Activated T-helper 1 cell treated with anti-CD3 and anti-CD28 coated beads, Interleukin-2, amount 50 U/mL, for 16 hours (primary cell): ENCODE results near the gene HABP2.

Source experiments
- DNase-seq, 2 donors: peaks; one replicate each; pipeline ENCODE4 v3.0.0-alpha.2; 2020; ENCODE audit warnings: low read depth in 1 of 2, low spot score in 1 of 2

Gene HABP2

DNA sequence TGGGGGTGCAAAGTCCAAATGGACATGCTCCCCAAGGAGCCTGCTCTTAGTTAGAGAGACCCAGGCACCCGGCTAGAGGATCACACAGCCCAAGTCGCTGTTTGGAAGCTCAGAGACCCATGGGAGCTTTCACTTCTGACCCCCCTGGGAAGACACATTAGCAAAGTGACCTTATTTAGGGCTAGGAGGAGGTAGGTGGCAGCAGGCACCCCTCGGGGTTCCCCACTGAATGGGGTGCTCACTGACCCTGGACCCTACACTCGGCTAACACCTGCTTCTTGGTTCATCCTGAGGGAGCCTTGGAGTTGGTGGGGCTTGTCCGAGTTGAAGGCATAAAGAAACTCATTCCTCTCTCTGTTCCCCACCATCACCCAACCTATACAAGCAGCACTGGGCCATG is 27.1 kb upstream of the HABP2 start:
- no peak for DNase-seq

DNA sequence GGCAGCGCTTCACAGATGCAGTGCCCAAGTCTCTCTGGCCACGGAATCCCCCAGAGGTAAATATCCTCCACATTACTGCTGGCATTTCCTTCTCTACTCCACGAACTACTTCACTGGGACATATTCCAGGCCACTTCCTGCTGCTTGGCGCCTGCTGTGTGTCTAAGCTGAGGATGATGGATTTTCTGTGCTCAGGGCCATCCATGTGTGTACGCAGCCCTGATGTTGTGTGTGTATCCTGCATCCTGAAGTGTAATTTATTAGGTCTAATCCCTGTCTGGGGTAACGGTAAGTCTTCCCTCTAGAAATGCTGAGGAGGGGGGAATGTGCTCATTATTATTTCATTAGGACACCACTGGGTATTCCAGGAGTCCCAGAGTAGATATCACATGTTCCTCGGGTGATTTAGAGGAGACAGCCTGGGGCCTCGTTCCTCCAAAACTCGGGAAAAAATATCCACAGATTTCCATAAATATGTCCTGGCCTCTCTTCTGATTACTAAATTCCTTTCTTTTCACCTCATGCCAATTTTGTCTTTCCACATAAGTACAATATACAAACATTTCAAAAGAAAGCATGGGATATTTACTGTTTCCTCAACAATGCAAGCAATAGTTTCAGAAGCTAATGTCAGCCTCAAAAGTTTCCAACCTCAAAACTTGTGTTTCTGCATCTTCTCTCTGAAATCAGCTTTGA is 25.5 kb upstream of the HABP2 start:
- DNase-seq, result no peak

DNA sequence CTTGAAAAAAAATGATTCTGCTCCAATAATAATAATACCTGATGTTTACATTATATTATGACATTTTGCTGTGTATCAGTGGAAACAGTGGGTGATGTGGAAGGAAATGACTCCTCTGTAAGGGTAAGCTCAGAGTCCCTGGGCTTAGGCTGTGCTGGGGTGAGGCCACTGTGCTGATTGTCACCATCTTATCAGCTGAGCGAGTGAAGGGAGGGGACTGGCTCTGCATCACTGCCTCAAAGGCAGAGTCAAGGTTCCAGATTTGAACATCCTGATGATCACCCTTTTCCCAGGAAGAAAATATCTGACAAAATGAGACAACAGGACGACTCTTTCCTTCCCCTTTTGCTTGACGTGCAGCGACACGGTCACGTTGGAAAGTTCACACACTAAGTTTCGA is 24.0 kb upstream of the HABP2 start:
- DNase-seq, result no peak

DNA sequence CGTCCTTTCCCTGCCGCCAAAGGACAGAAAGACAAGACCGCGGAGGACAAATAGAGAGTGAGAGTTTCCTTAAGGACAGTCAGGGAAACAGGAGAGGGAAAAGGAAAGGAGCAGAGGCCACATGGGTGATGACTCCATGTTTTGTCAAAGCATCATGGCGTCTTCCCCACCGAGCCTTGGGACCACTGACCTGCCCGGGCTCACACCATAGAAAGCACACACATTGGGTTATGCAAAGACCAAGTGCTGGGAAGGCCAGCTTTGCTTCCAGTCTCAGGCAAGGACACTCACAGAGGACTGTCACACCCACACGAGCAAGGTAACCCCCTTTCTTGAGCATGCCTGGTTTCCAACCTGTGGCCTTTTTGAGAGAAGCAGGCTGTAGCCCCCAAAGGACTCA is 23.3 kb upstream of the HABP2 start:
- no peak for DNase-seq

DNA sequence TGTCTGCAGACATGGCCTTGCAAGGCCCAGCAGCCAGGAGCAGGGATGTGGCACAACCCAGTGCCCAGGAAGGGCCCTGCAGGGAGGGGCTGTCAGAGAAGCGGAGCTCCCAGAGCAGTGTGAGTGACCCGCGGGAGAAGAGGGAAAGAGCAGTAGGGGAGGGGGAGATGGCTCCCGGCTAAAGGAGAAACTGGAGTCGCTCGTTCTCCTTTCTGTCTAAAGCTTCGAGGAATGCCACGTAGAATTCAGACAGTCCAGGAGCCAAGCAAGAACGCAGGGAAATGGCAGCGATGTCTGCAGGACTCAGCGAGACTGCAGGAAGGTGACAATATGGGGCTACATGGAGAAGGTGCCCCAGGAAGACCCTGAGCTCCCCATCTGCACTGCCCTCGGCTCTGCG is 22.4 kb upstream of the HABP2 start:
- no peak for DNase-seq

DNA sequence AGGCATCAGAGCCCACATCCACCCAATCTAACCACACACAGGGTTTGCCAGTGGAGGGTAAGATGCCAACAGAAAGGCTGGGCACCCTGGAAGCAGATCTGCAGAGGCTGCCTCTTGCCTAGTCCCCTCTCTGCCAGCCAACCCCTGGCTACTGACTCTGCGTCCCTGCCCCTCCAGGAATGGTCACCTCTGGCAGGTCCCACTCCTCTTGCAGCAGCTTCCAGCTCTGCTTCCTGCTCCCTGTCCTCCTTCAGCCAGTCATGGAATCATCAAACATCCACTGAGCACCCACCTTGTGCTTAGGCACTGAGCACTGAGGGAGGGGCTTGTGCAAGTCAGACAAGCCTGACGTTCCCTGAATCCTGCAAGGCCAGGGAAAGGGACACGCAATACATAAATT is 20.1 kb upstream of the HABP2 start:
- DNase-seq, result no peak

DNA sequence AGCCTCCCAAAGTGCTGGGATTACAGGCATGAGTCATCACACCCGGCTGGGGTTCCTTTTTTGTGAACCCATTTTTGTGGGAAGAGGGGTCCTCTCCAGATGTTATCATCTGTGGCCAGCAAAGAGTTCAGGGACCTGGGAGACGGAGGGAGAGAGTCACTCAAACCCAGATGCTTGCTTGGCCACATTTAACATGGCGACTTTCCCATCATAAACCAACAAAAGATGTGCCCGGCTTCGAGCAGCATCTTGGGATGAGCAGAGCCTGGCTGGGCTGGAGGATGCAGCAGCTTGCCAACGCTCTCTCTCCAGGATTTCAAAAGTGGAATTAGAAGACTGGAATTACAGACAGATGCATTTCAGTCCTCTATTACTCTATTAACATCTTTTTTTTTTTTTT is 19.1 kb upstream of the HABP2 start:
- no peak for DNase-seq

DNA sequence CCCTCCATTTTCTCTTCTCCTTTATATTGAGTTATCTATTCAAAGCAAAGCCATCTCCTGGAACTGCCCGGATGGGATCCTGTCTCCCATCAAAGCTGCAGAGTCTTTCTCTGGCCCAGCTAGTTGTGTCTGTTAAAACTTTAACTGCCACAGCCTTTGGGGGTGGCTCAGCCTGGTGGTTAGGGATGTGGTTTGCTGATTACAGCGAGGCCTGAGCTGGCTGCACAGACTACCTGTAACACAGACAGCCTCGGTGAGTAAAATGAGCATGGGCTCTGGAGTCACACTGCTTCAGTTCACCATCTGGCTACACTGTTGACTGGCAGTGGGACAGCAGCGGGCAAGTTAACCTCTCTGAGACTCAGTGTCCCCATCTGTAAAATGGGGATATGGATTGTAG is 18.4 kb upstream of the HABP2 start:
- DNase-seq, result no peak

DNA sequence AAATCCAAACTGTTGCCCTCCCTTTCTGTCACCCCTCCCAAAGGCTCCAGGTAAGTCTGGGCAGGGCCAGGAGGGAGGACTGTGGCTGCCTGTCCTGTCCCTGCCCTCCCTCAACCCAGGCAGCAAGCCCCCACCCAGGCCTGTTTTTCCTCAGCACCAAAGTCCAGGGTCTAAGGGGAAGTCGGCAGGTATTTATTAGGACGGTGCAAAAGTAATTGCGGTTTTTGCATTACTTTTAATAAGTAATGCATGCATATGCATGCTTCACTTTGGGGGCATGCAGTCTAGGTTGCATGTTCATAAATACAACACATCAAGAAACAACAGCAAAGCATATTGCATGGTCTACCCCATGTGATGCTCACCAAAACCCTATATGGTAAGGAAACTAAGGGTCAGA is 15.2 kb upstream of the HABP2 start:
- DNase-seq, result no peak

DNA sequence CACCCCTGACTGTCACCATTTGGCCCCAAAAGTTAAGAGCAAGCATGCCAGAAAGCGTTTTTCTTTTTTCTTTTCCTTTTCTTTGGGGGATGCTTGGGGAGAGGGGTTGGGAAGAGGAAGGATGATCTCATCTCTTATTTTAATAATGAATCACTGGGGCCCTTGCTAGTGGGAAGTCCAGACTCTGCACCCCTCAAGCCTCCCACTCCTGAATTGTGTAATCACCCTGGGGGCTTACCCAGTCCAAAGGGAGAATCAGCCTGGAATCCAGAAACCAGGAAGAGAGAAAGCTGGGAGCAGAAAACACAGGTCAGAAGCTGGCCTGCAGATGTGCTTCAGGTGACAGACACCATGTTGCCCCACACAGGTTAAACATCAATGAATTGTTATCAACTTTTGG is 14.7 kb upstream of the HABP2 start:
- no peak for DNase-seq

DNA sequence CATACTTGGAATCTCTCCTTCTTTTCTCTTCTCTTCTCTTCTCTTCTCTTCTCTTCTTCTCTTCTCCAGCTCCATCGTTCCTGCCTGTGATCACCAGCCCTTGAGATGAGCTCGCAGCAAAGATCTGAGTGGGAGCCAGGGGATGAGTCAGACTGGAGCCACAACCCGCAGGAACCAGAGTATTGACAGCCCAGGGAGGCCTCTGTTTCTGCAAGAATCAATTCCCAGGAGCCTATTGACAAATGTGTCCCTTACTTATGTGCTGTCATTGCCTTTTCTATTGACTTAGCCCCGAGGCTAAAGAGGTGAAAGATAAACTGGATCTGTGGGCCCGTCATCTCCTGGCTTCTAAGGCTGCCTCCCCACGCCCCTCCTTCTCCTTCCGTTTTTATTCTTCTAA is 13.1 kb upstream of the HABP2 start:
- DNase-seq, result no peak

DNA sequence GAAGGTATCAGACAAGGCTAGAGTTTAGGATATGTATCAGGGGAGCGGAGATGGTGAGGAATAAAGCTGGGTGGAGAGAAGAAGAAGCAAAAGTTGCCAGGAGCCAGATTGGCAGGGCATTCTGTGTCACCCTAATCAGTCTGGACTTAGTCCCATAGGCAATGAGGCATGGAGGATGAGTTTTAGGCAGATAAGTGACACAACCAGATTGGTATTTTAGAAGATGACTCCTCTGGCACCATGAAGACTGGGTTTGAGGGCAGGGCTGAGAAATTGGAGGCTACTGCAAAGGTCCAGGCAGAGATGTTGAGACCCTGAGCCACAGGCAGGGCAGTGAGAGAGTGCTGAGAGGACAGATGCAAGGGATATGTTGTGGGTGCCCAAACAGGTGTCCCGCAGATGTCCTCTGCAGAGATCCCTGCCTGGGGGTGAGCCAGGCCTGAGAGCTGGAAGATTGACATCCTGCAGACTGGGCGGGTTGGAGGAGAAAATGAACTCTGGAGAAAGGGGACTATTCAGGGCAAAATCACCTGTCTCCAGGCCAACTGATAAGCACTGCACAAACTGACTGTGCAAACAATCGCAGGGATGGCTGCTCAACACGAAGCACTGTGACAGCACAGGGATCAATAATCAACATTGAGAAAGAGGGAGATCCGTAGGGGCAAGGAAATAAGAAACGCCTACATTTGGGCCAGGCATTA is 11.9 kb upstream of the HABP2 start:
- no peak for DNase-seq

DNA sequence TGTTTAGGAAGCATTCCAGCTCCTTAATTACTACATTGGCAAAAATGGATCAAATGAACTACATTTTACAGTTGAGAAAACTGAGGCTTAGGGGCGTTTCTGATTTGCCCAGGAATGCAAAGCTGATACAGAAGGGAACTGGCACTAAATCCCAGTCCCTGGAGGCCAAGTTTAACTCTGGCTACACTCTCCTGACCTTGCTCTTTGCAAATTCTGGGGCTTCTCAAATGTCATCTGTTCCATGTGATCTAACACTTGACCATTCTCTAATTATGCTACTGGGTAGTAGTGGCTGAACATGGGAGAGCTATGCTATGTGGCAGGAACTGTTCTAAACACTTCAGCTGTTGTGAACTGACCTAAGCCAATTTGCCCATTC is 11.3 kb upstream of the HABP2 start:
- no peak for DNase-seq

DNA sequence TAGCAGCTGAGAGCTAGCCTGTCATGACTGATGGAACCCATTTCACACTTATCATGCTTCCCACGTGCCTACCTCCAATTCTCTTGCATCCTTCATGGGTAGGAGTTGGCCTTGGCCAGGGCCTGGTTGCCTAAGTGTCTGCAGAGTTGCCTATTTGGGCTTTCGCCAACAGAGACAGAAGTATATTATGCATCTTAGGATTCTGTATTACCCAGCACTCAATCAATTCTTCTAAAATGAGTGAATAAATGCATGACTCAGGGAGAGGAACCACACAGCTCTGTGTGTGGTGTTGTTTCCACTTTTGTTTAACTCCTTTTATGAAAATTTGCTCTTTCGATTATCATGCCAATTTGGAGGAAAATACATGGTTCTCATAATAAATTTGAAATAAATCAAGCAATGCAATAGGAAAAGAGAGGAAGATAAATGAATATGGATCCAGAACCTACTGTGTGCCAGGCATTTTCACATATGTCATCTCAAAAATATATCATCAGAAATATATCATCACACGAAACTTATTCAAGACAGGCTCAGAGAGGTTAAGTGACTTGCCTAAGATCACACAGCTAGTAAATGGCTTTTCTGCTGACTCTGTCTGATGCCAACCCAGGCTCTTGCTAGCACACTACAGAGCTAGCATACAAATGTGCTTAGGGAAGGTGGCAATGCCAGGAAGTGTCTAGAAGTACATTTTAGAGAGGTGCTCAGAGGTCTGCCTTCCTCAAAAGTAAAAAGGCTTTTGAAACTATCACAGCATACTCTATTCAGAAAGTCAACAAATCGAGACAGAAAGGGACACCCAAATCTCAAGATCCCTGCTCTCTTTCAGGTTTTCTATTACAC is 9.5 kb upstream of the HABP2 start:
- DNase-seq, result no peak

DNA sequence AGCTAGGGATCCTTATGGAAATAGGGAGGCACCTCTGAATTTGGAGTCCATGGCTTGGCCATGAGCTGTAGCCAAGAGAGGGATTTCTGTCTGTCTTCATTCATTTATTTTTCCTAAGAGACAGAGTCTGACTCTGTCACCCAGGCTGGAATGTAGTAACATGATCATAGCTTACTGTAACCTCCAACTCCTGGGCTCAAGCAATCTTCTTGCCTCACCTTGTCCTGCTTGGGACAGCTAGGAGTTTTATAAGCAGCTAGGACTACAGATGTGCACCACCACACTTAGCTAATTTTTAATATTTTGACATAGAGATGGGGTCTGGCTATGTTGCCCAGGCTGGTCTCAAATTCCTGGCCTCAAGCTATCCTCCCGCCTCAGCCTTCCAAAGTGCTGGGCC is 8.5 kb upstream of the HABP2 start:
- DNase-seq, result no peak

DNA sequence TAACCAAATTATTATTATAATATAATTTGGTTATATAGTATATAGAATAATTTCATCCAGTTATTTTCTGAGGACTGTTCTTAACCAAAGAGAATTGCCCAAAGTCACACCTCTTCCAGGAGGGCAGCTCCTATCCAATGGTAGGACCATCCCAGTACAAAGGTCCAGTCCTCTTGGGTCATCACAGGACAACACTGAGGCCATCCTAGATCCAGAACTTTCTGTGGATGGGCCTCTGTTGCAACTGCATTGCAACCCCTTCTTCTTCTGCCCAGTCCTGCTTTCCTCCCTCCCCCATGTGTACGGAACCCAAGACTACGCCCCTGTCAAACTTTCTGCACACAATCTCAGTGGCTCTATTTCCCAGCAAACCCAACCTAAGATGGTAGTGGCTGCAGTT is 5.4 kb upstream of the HABP2 start:
- no peak for DNase-seq

DNA sequence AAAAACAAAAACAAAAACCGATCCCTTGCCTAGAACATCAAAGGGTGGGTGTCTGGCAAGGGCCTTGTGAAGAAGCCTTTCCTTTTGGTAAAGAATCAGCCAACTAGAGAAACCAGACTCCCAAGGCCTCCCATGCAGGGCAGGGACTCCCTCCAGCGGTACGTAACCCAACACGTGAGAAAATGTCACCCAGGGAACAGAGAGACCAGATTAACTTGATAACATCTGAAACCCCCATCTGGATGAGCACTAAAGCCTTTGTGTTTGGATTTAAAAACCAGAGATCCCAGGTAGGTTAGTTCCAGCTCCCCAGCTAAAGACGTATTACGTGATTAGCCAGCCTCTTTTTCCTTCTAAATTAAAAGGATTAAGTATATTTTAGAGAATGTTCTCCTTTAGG is 3.0 kb upstream of the HABP2 start:
- DNase-seq, result no peak

DNA sequence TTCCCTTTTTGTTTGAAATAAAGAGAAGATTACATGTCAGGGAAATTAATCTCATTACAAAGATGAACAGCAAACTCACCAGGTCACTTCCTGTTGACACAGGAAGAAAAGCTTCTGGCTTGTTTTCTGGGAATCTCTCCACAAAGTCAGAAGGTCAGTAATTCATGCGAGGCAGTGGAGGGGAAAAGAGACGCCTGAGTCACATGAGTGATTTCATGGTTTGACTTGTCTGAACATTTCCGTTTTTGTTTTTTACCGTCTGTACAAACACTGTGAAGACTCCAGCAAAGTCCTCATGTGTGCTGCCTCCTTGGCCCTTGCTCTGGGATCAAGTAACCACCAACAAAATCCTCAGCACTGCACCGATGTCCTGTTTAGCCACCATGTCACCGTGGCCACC is 2.5 kb upstream of the HABP2 start:
- no peak for DNase-seq

DNA sequence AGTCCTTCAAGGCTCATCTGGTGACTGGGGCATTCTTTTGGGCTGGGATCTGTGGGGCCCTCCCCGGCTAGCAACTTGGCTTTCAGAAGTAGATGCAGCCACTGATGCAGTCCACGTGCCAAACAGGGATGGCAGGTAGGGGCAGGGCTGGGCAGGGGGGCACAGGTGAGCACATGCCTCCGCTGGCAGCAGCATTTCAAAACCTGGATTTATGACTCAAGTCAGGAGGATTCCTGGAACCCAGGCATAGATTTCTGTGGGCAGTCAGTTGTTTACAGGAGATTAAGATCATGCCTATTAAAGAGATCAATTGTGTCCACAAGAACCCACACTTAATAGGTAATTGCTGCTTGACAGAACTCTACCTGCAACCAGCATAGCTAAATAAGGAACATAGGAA is 839 bp upstream of the HABP2 start:
- DNase-seq, result no peak

DNA sequence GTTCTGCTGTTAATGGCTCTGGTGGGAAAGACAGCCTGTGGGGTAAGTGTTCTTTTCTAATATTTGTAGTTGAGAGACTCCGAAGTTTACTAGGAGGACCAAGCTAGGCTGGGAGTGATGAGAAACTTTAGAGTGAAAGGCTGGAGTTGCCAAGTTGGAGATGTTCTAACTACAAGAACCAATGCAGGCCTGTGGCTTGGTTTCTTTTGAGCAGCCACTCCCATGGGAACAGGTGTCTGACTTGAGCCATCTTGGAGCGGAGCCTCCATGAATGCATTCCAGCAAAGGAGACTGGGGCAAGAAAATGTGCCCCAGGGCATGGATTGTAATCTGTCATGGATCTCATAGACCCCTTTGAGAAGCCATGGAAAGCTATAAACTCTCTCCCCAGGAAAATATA is 296 bp downstream of the HABP2 start:
- no peak for DNase-seq

DNA sequence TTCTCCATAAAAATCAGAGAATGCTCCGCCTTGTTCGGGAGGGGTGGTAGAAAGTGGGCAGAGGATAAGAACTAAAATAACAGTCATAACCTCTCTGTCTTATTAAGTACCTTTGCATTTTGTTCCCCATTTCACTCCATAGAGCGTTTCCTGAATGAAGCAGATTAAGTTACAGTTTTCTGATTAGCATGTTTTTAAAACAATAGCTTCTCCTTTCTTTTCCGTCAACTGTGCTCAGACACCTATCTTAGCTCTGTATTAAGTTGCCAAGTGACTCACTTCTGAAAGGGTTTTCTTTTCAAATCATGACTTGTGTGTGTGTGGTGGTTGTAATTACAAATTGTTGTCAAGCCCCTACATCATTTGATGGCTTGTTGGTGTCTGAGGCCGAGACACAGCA is 1.4 kb downstream of the HABP2 start:
- no peak for DNase-seq

DNA sequence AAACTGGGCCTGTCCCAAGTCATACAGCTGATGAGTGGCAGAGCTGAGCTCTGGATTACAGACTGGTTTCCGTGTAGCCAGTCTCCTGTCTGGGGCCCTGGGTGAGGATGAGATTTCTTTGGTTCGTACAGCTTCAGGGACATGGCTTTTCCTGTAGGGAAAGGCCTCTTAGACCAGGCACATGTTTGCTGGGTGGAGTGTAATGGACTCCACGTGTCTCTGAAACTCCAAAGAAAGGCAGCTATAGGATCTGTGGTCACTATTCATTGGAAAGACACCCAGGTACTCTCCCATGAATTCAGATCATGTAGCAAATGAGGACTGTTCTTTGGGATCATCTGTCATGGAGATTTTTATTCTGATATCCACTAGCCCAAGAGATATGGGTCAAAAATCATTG is 2.4 kb downstream of the HABP2 start:
- no peak for DNase-seq
